DND-41 (cell line): ENCODE measurements around the gene DCHS1.

ENCODE experiments used
- ATAC-seq: fragments of 200-7000 bp; cut with Tn5 transposase; 3 replicates; pipeline ENCODE4 v1.9.1; 2021; ENCODE audit warnings: low read depth; ENCODE audit not compliant: insufficient read depth
- DNase-seq: peaks from one replicate; pipeline ENCODE4 v3.0.0-alpha.2; 2020
- H2AFZ ChIP-seq: 2 replicates; pipeline ENCODE4 v1.6.0; 2012; ENCODE audit warnings: low read depth, low read length
- H3K27ac ChIP-seq: 2 replicates; pipeline ENCODE4 v1.5.1; 2012; ENCODE audit warnings: low read length, inconsistent platforms
- H3K27me3 ChIP-seq: fragments of 200-600 bp; sonication (generic); 2 replicates; pipeline ENCODE4 v1.6.0; 2012; ENCODE audit warnings: low read length, mild to moderate bottlenecking, inconsistent platforms; ENCODE audit not compliant: insufficient read depth, poor library complexity
- H3K36me3 ChIP-seq: 2 replicates; pipeline ENCODE4 v1.5.1; 2012; ENCODE audit warnings: low read length, inconsistent platforms; ENCODE audit not compliant: insufficient read depth
- H3K4me1 ChIP-seq: 2 replicates; pipeline ENCODE4 v1.5.1; 2012; ENCODE audit warnings: mild to moderate bottlenecking, low read length; ENCODE audit not compliant: insufficient read depth
- H3K4me2 ChIP-seq: 2 replicates; pipeline ENCODE4 v1.6.0; 2012; ENCODE audit warnings: mild to moderate bottlenecking, moderate library complexity, low read length, inconsistent platforms; ENCODE audit not compliant: insufficient read depth
- H3K4me3 ChIP-seq, 2 experiments: fragments of 200-600 bp in 1 of 2; shearing (Covaris generic) in 1 of 2; 2 replicates each; pipeline ENCODE4 v1.5.1; 2012 to 2016; ENCODE audit warnings: inconsistent platforms in 2 of 2, low read length in 2 of 2, mild to moderate bottlenecking in 2 of 2, low read depth in 1 of 2, moderate library complexity in 1 of 2
- H3K79me2 ChIP-seq: 2 replicates; pipeline ENCODE4 v1.6.0; 2012; ENCODE audit warnings: low read length, inconsistent platforms; ENCODE audit not compliant: insufficient read depth
- H3K9ac ChIP-seq: 2 replicates; pipeline ENCODE4 v1.6.0; 2012; ENCODE audit warnings: low read depth, mild to moderate bottlenecking, inconsistent platforms, low read length, moderate library complexity
- H3K9me3 ChIP-seq: 2 replicates; pipeline ENCODE4 v1.5.1; 2012; ENCODE audit warnings: low read length, moderate library complexity, mild to moderate bottlenecking, inconsistent platforms; ENCODE audit not compliant: insufficient read depth, severe bottlenecking
- H4K20me1 ChIP-seq: 2 replicates; pipeline ENCODE4 v1.6.0; 2012; ENCODE audit warnings: low read length; ENCODE audit not compliant: insufficient read depth
- EZH2 ChIP-seq: IDR thresholded peaks from 3 replicates; pipeline ENCODE4 v1.6.1; 2012; ENCODE audit warnings: borderline replicate concordance, low read depth, mild to moderate bottlenecking, moderate library complexity, low read length, inconsistent platforms; ENCODE audit not compliant: severe bottlenecking
- TF ChIP-seq, protein P1 (sequence below): IDR thresholded peaks from 2 replicates; pipeline ENCODE4 v1.5.1; 2012; ENCODE audit warnings: borderline replicate concordance, low read length, moderate library complexity, mild to moderate bottlenecking; ENCODE audit not compliant: poor library complexity, severe bottlenecking; ENCODE audit errors: extremely low read depth

DCHS1 gene

DNA sequence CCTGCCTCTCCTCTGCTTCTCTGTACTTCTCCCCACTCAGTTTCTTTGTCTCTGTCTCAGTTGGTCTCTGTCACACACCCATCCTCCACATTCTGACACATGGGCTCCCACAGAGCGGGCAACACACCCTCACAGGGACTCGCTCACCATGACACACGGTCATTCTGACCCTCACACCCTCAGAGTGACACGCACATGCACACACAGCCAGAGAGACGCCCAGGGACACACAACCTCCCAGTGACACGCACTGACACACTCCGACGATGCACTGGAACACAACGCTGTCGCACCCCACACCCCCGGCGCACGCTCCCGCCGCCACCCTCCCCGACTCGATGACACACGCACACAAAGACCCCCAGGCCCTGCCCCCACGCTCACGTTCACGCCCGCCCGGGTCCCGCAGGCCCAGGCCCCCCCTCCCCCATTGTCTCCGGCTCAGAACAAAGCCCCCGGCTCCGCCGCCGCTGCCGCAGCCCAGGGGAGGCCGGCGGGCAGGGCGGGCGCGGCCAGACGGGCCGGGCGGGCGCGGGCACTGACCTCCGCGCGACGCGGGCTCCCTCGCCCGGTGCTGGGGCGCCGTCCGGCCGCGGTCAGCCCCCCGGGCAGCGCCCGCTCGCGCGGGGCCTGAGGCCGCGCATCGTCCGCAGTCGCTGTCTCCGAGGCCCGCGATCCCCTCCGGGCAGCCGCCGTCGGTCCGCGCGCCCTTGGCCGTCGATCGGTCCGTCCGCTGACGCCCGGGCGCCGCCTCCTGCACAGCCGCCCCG lies 404 bp downstream of the DCHS1 start:
- DNase-seq (no peak), ATAC-seq (no peak)
- Histone ChIP-seq H3K9me3 (no peaks in the 10 kb centered on the region), H4K20me1 (no peaks in the 10 kb centered on the region), H3K4me3 (no peak overlapping the region), H3K36me3 (no peaks in the 10 kb centered on the region), H3K27ac (no peak overlapping the region), H3K27me3 (peaks cover 5% of the 10 kb centered on the region), H2AFZ (no peak overlapping the region), H3K4me1 (no peaks in the 10 kb centered on the region), H3K79me2 (no peaks in the 10 kb centered on the region), H3K9ac (no peak overlapping the region), H3K4me2 (no peak overlapping the region)
- no peak for TF ChIP-seq EZH2
- TF ChIP-seq, protein P1, sequence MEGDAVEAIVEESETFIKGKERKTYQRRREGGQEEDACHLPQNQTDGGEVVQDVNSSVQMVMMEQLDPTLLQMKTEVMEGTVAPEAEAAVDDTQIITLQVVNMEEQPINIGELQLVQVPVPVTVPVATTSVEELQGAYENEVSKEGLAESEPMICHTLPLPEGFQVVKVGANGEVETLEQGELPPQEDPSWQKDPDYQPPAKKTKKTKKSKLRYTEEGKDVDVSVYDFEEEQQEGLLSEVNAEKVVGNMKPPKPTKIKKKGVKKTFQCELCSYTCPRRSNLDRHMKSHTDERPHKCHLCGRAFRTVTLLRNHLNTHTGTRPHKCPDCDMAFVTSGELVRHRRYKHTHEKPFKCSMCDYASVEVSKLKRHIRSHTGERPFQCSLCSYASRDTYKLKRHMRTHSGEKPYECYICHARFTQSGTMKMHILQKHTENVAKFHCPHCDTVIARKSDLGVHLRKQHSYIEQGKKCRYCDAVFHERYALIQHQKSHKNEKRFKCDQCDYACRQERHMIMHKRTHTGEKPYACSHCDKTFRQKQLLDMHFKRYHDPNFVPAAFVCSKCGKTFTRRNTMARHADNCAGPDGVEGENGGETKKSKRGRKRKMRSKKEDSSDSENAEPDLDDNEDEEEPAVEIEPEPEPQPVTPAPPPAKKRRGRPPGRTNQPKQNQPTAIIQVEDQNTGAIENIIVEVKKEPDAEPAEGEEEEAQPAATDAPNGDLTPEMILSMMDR, result no peak

DNA sequence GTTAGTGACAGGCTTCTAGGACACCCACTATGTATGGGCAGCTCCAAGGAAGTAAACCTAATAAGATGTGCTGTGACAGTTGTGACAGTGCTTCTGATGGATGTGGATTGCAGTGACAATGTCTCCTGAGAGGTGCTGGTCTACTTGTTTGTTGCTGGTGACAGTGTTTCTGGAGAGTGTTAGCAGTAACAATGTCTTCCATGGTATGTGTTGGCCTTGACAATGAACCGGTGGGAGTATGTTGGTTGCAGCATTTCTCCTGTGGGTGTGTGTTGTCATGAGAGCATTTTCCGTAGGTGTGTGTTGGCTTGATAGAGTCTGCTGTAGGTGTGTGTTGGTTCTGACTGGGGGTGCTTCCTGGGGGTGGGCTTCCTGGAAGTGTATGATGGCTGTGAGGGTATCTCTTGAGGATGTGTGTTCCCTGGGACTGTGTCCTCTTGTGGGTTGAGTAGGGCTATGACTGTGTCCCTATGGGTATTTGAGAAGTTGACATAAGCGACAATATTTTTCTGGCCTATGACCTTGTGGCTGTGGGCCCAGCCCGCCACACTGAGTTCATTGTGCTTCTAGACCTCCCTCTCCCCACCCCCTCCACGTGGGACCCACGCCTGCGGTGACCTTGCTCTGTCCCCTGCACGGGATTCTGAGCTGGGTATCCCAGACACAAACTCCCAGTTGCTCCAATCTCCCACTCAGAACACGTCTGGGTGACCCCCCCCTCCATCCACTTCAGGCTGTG lies 1.2 kb downstream of the DCHS1 start:
- Histone ChIP-seq H2AFZ (no peak overlapping the region), H3K27me3 (peaks cover 5% of the 10 kb centered on the region), H3K4me3 (no peak overlapping the region), H4K20me1 (no peaks in the 10 kb centered on the region), H3K4me1 (no peaks in the 10 kb centered on the region), H3K27ac (no peak overlapping the region), H3K9me3 (no peaks in the 10 kb centered on the region), H3K79me2 (no peaks in the 10 kb centered on the region), H3K9ac (no peak overlapping the region), H3K4me2 (no peak overlapping the region), H3K36me3 (no peaks in the 10 kb centered on the region)
- DNase-seq (no peak), ATAC-seq (no peak)
- TF ChIP-seq, protein P1, result no peak
- no peak for TF ChIP-seq EZH2

DNA sequence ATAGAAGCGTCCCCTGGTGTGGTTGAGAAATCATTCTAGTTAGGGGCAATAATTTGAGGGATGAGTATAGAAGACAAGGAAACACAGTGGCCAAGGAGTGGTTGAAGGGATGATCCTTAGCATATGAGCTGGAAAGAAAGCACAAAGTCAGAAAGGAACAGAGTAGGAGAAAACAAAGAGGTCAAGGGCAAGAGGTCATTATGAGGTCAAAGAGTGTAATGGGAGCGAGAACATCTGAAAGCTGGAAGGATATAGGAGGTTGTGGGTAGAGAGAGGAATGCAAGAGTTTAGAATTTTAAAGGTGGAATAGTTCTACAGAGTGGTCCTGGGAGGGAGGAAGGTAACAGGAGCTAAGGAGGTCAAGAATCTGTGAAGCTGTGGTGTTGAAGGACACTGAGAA lies 2.0 kb downstream of the DCHS1 start:
- TF ChIP-seq EZH2, result no peak
- TF ChIP-seq, protein P1, result no peak
- ATAC-seq (no peak), DNase-seq (no peak)
- Histone ChIP-seq H3K27ac (no peak overlapping the region), H3K4me2 (no peak overlapping the region), H3K9me3 (no peaks in the 10 kb centered on the region), H3K27me3 (peaks cover 5% of the 10 kb centered on the region), H3K36me3 (no peaks in the 10 kb centered on the region), H3K9ac (no peak overlapping the region), H3K4me1 (no peaks in the 10 kb centered on the region), H4K20me1 (no peaks in the 10 kb centered on the region), H3K79me2 (no peaks in the 10 kb centered on the region), H2AFZ (no peak overlapping the region), H3K4me3 (no peak overlapping the region)
